ENCODE data around the gene TAF7. TPM values are rescaled to one million over a fixed set of nuclear protein-coding genes. Genes with fewer than 3 reads are reported as not detected.
A peak's percentile ranks its signal among the peaks of the same experiment; 100 is the strongest.

Gene TAF7
- total and polyA plus RNA-seq, 9 of the 15 experiments (the other 6 are each of a cell fraction or from before 2014, with no cell fraction given), result 51.6 to 116 (median 73.3) TPM

DNA sequence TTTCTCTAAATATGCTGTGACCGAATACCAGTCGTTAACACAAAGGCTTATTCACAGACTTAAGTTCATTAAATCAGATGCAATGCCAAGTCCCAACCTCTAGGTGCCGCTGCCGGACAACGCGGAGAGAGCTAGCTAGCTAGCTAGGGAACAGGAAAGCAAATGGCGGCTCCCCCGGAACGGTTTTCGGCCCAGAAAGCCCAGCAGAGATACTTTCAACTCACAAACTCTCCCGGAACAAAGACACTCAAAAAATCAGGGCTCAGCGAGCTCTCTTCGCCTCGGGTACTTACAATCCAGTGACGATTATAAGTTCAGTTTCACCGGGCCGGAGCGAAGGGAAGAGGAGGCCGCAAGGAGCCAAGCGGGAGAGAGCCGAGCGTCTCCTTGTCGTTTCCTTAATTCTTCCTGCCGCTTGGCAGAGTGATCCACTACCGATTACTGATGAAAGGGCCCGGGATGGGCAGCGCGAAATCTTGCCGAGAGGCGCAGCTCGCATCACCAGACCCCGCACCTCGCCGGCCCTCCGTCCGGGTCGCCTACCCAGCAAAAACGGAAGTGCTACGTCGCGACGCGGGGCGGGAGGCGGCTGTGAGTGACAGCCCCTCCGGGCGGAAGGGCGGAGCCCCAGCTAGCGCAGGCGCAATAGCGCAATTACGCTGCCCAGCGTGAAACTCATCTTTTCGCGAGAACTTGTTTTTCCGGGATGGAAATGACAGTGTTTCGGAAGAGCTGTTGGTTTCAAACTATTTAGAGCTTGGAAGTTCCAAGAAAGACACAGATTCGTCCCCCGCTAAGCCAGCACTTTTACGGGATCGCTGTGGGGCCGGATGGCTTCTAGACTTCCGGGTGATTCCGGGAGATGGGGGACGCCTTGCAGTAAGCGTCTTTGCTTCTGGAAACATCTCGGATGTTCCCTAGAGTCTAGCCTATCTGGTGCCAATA is at the start of gene TAF7 (continued):
- TF ChIP-seq, protein P1, sequence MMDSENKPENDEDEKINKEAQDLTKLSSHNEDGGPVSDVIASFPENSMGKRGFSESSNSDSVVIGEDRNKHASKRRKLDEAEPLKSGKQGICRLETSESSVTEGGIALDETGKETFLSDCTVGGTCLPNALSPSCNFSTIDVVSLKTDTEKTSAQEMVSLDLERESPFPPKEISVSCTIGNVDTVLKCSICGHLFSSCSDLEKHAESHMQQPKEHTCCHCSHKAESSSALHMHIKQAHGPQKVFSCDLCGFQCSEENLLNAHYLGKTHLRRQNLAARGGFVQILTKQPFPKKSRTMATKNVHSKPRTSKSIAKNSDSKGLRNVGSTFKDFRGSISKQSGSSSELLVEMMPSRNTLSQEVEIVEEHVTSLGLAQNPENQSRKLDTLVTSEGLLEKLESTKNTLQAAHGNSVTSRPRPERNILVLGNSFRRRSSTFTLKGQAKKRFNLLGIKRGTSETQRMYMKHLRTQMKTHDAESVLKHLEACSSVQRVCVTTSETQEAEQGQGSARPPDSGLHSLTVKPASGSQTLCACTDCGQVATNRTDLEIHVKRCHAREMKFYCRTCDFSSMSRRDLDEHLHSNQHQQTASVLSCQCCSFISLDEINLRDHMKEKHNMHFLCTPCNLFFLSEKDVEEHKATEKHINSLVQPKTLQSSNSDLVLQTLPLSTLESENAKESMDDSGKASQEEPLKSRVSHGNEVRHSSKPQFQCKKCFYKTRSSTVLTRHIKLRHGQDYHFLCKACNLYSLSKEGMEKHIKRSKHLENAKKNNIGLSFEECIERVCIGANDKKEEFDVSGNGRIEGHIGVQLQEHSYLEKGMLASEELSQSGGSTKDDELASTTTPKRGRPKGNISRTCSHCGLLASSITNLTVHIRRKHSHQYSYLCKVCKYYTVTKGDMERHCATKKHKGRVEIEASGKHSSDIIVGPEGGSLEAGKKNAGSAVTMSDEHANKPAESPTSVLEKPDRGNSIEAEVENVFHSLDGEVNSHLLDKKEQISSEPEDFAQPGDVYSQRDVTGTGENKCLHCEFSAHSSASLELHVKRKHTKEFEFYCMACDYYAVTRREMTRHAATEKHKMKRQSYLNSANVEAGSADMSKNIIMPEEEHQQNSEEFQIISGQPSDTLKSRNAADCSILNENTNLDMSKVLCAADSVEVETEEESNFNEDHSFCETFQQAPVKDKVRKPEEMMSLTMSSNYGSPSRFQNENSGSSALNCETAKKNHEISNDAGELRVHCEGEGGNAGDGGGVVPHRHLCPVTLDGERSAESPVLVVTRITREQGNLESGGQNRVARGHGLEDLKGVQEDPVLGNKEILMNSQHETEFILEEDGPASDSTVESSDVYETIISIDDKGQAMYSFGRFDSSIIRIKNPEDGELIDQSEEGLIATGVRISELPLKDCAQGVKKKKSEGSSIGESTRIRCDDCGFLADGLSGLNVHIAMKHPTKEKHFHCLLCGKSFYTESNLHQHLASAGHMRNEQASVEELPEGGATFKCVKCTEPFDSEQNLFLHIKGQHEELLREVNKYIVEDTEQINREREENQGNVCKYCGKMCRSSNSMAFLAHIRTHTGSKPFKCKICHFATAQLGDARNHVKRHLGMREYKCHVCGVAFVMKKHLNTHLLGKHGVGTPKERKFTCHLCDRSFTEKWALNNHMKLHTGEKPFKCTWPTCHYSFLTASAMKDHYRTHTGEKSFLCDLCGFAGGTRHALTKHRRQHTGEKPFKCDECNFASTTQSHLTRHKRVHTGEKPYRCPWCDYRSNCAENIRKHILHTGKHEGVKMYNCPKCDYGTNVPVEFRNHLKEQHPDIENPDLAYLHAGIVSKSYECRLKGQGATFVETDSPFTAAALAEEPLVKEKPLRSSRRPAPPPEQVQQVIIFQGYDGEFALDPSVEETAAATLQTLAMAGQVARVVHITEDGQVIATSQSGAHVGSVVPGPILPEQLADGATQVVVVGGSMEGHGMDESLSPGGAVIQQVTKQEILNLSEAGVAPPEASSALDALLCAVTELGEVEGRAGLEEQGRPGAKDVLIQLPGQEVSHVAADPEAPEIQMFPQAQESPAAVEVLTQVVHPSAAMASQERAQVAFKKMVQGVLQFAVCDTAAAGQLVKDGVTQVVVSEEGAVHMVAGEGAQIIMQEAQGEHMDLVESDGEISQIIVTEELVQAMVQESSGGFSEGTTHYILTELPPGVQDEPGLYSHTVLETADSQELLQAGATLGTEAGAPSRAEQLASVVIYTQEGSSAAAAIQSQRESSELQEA (IDR thresholded peaks at IDR 0.05; ENCODE audit: low read depth), result no peak
- TF ChIP-seq HNRNPK (IDR thresholded peaks at IDR 0.05; ENCODE audit: low read depth, low read length, poor library complexity, severe bottlenecking) (no peak), TRIM28 (IDR thresholded peaks at IDR 0.05) (no peak), DIDO1 (tag; IDR thresholded peaks at IDR 0.05; ENCODE audit: low read depth) (no peak), XRCC4 (IDR thresholded peaks at IDR 0.05; ENCODE audit: extremely low read depth, insufficient read depth, insufficient read length) (no peak), POU5F1 (IDR thresholded peaks at IDR 0.05; ENCODE audit: borderline replicate concordance, low read depth, low read length, partially characterized antibody) (no peak), TEAD4 (IDR thresholded peaks at IDR 0.05; ENCODE audit: low read length) (peak; percentile 40; the same call in 1 of the 2 replicates), TEAD4 (CRISPR knock-in tag; IDR thresholded peaks at IDR 0.05; ENCODE audit: borderline replicate concordance) (no peak), FOSL1 (tag; conservative IDR thresholded peaks at IDR 0.05) (no peak; the same call in 1 of the 2 replicates), KAT7 (CRISPR knock-in tag; IDR thresholded peaks at IDR 0.05; ENCODE audit: borderline replicate concordance) (no peak), GATAD2A (IDR thresholded peaks at IDR 0.05) (no peak), KDM2B (CRISPR knock-in tag; IDR thresholded peaks at IDR 0.05) (no peak), CC2D1A (IDR thresholded peaks at IDR 0.05) (0 out of 2 replicates have a peak, but pooled peaks have one; percentile 16), HNRNPH1 (optimal IDR thresholded peaks at IDR 0.05; ENCODE audit: low read depth, low read length) (no peak), CSDE1 (IDR thresholded peaks at IDR 0.05) (no peak), NUFIP1 (IDR thresholded peaks at IDR 0.05; ENCODE audit: partially characterized antibody) (no peak)
- TF ChIP-seq, protein P2, sequence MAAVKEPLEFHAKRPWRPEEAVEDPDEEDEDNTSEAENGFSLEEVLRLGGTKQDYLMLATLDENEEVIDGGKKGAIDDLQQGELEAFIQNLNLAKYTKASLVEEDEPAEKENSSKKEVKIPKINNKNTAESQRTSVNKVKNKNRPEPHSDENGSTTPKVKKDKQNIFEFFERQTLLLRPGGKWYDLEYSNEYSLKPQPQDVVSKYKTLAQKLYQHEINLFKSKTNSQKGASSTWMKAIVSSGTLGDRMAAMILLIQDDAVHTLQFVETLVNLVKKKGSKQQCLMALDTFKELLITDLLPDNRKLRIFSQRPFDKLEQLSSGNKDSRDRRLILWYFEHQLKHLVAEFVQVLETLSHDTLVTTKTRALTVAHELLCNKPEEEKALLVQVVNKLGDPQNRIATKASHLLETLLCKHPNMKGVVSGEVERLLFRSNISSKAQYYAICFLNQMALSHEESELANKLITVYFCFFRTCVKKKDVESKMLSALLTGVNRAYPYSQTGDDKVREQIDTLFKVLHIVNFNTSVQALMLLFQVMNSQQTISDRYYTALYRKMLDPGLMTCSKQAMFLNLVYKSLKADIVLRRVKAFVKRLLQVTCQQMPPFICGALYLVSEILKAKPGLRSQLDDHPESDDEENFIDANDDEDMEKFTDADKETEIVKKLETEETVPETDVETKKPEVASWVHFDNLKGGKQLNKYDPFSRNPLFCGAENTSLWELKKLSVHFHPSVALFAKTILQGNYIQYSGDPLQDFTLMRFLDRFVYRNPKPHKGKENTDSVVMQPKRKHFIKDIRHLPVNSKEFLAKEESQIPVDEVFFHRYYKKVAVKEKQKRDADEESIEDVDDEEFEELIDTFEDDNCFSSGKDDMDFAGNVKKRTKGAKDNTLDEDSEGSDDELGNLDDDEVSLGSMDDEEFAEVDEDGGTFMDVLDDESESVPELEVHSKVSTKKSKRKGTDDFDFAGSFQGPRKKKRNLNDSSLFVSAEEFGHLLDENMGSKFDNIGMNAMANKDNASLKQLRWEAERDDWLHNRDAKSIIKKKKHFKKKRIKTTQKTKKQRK (IDR thresholded peaks at IDR 0.05; ENCODE audit: borderline replicate concordance, low read depth, low read length), result no peak
